ENCODE results near the gene CCDC152.

DNA sequence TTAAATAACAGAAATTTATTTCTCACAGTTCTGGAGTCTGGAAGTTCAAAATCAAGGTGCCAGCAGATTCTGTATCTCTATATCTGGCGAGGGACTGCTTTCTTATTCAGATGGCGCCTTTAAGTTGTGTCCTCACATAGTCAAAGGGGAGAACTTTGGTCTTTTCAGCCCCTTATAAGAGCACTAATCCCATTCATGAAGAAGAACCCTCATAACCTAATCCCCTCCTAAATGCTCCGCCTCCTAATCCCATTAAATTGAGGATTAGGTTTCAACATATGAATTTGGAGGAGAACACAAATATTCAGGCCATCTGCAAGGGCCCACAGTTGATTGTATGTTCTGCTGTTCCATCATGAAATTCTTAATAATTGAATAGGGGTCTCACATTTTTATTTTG, 10.8 kb upstream of the CCDC152 start:
- TF ChIP-seq, protein P1, sequence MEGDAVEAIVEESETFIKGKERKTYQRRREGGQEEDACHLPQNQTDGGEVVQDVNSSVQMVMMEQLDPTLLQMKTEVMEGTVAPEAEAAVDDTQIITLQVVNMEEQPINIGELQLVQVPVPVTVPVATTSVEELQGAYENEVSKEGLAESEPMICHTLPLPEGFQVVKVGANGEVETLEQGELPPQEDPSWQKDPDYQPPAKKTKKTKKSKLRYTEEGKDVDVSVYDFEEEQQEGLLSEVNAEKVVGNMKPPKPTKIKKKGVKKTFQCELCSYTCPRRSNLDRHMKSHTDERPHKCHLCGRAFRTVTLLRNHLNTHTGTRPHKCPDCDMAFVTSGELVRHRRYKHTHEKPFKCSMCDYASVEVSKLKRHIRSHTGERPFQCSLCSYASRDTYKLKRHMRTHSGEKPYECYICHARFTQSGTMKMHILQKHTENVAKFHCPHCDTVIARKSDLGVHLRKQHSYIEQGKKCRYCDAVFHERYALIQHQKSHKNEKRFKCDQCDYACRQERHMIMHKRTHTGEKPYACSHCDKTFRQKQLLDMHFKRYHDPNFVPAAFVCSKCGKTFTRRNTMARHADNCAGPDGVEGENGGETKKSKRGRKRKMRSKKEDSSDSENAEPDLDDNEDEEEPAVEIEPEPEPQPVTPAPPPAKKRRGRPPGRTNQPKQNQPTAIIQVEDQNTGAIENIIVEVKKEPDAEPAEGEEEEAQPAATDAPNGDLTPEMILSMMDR (conservative IDR thresholded peaks at IDR 0.05 in 1 of 2, IDR thresholded peaks at IDR 0.05 in 1 of 2; ENCODE audit: extremely low read depth in 1 of 2, insufficient read depth in 1 of 2, low read depth in 1 of 2, low read length in 2 of 2): no peak
- TF ChIP-seq EZH2 (IDR thresholded peaks at IDR 0.05; ENCODE audit: borderline replicate concordance, low read length): no peak
